Measurements from ENCODE around the gene MED13L. TPM values are rescaled to one million over a fixed set of nuclear protein-coding genes. Genes with fewer than 3 reads are reported as not detected.

The MED13L gene
- total and polyA plus RNA-seq, 8 donors = 92.4 to 123 (median 97.0) TPM

DNA sequence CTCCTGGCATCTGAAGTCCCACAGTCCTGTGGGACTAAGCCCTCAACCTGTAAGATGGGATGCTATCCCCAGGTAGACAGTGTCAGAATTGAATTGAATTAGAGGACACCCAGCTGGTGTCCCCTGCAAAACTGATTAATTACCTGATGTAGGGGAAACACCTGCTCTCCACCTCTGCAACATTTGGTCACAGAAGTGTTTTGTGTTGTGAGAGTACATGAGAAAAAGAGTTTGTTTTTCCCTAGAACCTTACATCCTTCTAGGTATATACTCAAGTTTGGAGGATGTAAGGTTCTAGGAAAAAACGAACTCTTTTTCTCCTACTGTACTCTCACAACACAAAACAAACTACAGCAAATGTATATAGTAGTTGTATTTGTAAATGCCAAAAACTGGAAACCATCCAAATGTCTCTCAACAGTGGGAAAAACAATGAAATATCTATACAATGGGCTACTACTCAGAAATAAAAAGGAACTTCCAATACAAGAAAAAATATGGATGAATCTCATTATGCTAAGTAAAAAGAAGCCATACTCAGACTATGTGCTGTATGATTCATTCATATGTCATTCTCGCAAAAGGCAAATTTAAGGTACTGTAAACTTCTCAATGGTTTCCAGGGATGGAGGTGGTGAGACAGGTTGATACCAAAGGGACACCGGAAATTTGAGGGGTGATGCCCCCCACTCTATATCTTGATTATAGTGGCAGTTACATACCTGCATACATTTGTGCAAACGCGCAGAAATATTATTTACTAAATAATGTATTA lies 160.7 kb downstream of the MED13L start:
- ATAC-seq (no peak), DNase-seq (no peak)
- no peak overlapping the region for H3K27ac ChIP-seq
- no peaks in the 10 kb centered on the region for H3K27me3 ChIP-seq
- no peak overlapping the region for H3K4me3 ChIP-seq
- intact Hi-C loops (cut with DNase I) = no loop called here
- no peaks in the 10 kb centered on the region for H3K9me3 ChIP-seq
- no peaks in the 10 kb centered on the region for H3K36me3 ChIP-seq
- H3K4me1 ChIP-seq = peaks cover 18 to 31% of the 10 kb centered on the region in 2 donors
- TF ChIP-seq, protein P1, sequence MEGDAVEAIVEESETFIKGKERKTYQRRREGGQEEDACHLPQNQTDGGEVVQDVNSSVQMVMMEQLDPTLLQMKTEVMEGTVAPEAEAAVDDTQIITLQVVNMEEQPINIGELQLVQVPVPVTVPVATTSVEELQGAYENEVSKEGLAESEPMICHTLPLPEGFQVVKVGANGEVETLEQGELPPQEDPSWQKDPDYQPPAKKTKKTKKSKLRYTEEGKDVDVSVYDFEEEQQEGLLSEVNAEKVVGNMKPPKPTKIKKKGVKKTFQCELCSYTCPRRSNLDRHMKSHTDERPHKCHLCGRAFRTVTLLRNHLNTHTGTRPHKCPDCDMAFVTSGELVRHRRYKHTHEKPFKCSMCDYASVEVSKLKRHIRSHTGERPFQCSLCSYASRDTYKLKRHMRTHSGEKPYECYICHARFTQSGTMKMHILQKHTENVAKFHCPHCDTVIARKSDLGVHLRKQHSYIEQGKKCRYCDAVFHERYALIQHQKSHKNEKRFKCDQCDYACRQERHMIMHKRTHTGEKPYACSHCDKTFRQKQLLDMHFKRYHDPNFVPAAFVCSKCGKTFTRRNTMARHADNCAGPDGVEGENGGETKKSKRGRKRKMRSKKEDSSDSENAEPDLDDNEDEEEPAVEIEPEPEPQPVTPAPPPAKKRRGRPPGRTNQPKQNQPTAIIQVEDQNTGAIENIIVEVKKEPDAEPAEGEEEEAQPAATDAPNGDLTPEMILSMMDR (IDR thresholded peaks at IDR 0.05) = no peak

GRCh38 chr12:116113398-116114130 lies 163.9 kb downstream of the MED13L start:
- Histone ChIP-seq H3K27me3 (no peaks in the 10 kb centered on the region), H3K4me1 (peaks cover 4 to 20% of the 10 kb centered on the region in 2 donors), H3K4me3 (no peak overlapping the region), H3K9me3 (no peaks in the 10 kb centered on the region), H3K36me3 (no peaks in the 10 kb centered on the region), H3K27ac (no peak overlapping the region)
- intact Hi-C loops (cut with DNase I) = no loop called here
- DNase-seq (no peak), ATAC-seq (no peak)
- TF ChIP-seq, protein P1 (IDR thresholded peaks at IDR 0.05) = no peak

- Histone ChIP-seq H3K9me3 (no peaks in the 10 kb centered on the region), H3K4me1 (peaks cover under 1 to 5% of the 10 kb centered on the region in 2 donors), H3K36me3 (peaks cover 0 to 4% of the 10 kb centered on the region in 2 donors), H3K27ac (no peak overlapping the region), H3K4me3 (no peak overlapping the region), H3K27me3 (no peaks in the 10 kb centered on the region)
- peak; percentile 68 for ATAC-seq
- no peak for DNase-seq
- TF ChIP-seq, protein P1 (IDR thresholded peaks at IDR 0.05) = no peak
- intact Hi-C loops (cut with DNase I) = no loop called here
These were observed 170.6 kb downstream of the MED13L start for GRCh38 chr12:116106870-116107269.

GRCh38 chr12:116104167-116104767 lies 173.2 kb downstream of the MED13L start:
- Histone ChIP-seq H3K36me3 (peaks cover 0 to 4% of the 10 kb centered on the region in 2 donors), H3K27ac (no peak overlapping the region), H3K27me3 (no peaks in the 10 kb centered on the region), H3K4me3 (no peak overlapping the region), H3K9me3 (no peaks in the 10 kb centered on the region), H3K4me1 (peaks cover 0 to 3% of the 10 kb centered on the region in 2 donors)
- DNase-seq = no peak
- TF ChIP-seq, protein P1 (IDR thresholded peaks at IDR 0.05) = no peak
- no peak for ATAC-seq
- intact Hi-C loops (cut with DNase I) = no loop called here

DNA sequence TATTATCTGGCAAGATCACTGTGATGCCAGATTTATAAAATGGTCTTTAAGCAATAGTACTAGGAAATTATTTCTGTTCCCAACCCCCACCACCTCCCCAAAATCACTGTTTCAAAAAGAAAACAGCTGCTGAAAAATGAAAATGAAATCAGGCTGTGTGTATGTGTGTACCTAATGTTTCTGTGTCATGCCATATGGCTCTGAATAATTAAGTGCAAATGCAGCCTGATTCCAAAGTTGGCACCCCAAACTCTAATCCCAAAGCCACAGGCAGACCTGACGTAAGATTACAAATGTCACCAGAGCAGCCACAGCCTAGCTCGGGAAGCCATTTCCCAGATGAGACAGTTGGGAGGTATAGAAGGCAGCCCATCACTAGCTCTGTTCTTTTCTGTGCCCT lies 175.5 kb downstream of the MED13L start:
- no peak for ATAC-seq
- H3K4me3 ChIP-seq = no peak overlapping the region
- H3K27ac ChIP-seq = no peak overlapping the region
- no peaks in the 10 kb centered on the region for H3K27me3 ChIP-seq
- intact Hi-C loops (cut with DNase I) = no loop called here
- H3K4me1 ChIP-seq = peaks cover 0 to 7% of the 10 kb centered on the region in 2 donors
- peaks cover 0 to 4% of the 10 kb centered on the region in 2 donors for H3K36me3 ChIP-seq
- TF ChIP-seq, protein P1 (IDR thresholded peaks at IDR 0.05) = no peak
- no peaks in the 10 kb centered on the region for H3K9me3 ChIP-seq
- DNase-seq = peak in 1 of 4 donors; percentile 48

Measured in left lung (tissue), 10 donors.